T-helper 1 cell treated with Interleukin-12 subunit alpha and Interleukin-12 subunit beta and Interleukin-4 antibody, amounts not matched to agents 30 μg/mL and 1 μg/mL, for 36 hours (primary cell): ENCODE measurements around the gene ZNF280C.
"Not testable (repeated sequence)": the region's sequence is repeated elsewhere in the genome, so short reads cannot be mapped to it uniquely, and the experiment has no call there.

Experiments used
- H3K27ac Mint-ChIP-seq: one replicate; pipeline ENCODE4 v1.8.0; 2021; ENCODE audit warnings: mild to moderate bottlenecking, mixed read lengths
- H3K27me3 Mint-ChIP-seq: one replicate; pipeline ENCODE4 v1.8.0; 2021; ENCODE audit warnings: low read depth, mixed read lengths
- H3K36me3 Mint-ChIP-seq: one replicate; pipeline ENCODE4 v1.8.0; 2021; ENCODE audit warnings: low read depth, mixed read lengths
- H3K4me1 Mint-ChIP-seq: one replicate; pipeline ENCODE4 v1.8.0; 2021; ENCODE audit warnings: low read depth, mixed read lengths
- H3K4me3 Mint-ChIP-seq: one replicate; pipeline ENCODE4 v1.8.0; 2021; ENCODE audit warnings: mild to moderate bottlenecking, moderate library complexity, mixed read lengths
- H3K9me3 Mint-ChIP-seq: one replicate; pipeline ENCODE4 v1.8.0; 2021; ENCODE audit warnings: mixed read lengths

ZNF280C gene

DNA sequence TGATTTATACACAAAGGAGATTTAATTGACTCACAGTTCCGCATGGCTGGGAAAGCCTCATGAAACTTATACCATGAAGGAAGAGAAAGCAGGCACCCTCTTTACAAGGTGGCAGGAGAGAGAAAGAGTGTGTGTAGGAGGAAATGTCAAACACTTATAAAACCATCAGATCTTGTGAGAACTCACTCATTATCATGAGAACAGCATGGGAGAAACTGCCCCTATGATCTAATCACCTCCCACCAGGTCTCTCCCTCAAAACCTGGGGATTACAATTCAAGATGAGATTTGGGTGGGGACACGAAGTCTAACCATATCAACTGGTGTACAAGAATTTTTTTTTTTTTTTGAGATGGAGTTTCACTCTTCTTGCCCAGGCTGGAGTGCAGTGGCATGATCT lies 3.6 kb upstream of the ZNF280C start:
- not testable (repeated sequence) for H3K27me3 Mint-ChIP-seq, H3K36me3 Mint-ChIP-seq, H3K4me3 Mint-ChIP-seq, H3K4me1 Mint-ChIP-seq, H3K27ac Mint-ChIP-seq, H3K9me3 Mint-ChIP-seq

DNA sequence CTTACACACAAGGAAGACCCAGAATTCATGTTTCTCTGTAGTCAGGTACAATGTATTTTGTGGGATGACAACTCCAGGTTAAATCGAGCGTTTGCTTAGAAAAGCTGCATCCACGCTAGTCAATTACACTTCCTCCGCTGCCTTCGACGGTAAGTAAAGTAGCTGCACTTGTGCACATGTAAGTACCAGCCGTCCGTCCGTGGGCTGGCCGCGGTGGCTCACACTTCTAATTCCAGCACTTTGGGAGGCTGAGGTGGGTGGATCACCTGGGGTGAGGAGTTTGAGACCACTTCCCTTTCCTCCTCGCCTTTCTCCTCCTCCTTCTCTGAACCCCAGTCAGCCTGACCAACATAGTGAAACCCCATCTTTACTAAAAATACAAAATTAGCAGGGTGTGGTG lies 692 bp upstream of the ZNF280C start:
- not testable (repeated sequence) for H3K9me3 Mint-ChIP-seq, H3K4me1 Mint-ChIP-seq, H3K27ac Mint-ChIP-seq, H3K27me3 Mint-ChIP-seq, H3K4me3 Mint-ChIP-seq, H3K36me3 Mint-ChIP-seq

DNA sequence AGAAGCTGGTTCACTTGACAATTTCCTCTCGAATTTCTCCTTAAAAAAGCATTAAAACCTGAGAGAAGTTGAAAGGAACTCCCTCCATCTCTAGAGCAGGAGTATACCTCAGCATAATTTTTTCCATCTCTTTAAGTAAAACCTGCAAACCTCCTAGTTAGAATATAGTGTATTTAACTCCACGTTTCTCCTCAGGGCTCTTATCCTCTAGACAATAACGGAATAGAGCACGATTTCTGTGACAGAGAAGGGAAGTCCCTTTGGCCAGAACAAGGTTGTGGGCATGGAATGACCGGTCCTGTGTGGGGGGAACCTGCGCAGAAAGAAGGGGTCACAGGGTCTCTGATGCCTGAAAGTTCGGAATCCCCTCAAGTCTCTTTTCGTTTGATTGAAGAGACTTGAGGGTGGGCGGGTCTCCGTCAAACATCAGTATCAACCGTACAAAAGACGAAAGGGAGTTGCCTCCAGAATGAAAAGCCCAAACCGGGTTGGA lies 697 bp downstream of the ZNF280C start:
- Mint-ChIP-seq H3K27me3 (no peaks in the 10 kb centered on the region), H3K4me1 (peaks cover 10% of the 10 kb centered on the region), H3K27ac (peak overlapping the region; percentile 85), H3K9me3 (peaks cover 4% of the 10 kb centered on the region), H3K36me3 (no peaks in the 10 kb centered on the region), H3K4me3 (peak overlapping the region; percentile 90)

DNA sequence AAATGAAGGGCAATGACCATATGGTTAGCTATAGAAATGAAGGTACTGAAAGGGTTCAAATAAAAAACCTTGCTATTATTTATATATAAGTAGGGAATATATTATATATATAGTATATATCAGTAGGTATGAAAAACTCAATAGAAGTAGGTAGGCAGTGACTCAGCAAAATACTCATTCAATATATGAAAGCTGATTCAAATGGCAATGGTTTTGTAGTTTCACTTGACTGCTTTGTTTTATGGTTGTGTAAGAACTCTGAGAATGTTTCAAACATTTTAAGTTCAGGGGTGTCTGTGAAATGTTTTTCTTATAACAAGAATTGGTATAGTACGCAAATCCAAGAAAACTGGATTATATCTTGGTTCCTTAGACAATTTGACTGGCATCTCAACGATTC lies 4.1 kb downstream of the ZNF280C start:
- H3K4me3 Mint-ChIP-seq: no peak overlapping the region
- peaks cover 4% of the 10 kb centered on the region for H3K9me3 Mint-ChIP-seq
- H3K4me1 Mint-ChIP-seq: peaks cover 10% of the 10 kb centered on the region
- no peaks in the 10 kb centered on the region for H3K27me3 Mint-ChIP-seq
- H3K36me3 Mint-ChIP-seq: no peaks in the 10 kb centered on the region
- no peak overlapping the region for H3K27ac Mint-ChIP-seq

DNA sequence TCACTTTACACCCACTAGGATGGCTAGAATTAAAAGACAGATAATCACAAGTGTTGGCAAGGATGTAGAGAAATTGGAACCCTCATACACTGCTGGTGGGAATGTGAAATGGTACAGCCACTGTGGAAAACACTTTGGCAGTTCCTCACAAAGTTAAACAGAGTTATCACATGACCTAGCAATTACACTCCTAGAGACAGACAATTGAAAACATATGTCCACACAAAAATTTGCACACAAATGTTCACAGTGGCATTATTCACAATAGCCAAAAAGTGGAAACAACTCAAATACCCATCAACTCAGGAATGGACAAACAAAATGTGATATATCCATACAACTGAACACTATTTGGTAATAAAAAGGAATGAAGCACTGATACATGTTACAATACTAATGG lies 5.7 kb downstream of the ZNF280C start:
- peaks cover 2% of the 10 kb centered on the region for H3K36me3 Mint-ChIP-seq
- no peak overlapping the region for H3K27ac Mint-ChIP-seq
- no peaks in the 10 kb centered on the region for H3K9me3 Mint-ChIP-seq
- H3K27me3 Mint-ChIP-seq: no peaks in the 10 kb centered on the region
- peaks cover 10% of the 10 kb centered on the region for H3K4me1 Mint-ChIP-seq
- H3K4me3 Mint-ChIP-seq: no peak overlapping the region

DNA sequence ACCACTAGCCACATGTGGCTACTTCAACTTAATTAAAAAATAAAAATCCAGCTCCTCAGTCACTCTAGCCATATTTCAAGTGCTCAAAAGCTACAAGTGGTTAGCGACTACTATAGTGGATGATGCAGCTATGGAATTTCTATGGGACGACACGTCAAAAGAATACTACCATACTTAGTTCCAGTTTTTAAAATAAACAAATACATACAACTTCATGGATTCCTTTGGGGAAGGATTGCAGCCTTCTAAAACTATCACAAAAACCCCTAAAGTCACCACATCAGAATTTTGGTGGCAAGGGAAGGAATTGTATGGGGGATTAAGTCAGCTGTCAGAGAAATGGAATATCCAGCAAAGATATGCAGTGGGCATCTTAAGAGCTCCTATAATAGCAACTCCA lies 6.5 kb downstream of the ZNF280C start:
- Mint-ChIP-seq H3K36me3 (peaks cover 2% of the 10 kb centered on the region), H3K4me3 (no peak overlapping the region), H3K27ac (no peak overlapping the region), H3K9me3 (no peaks in the 10 kb centered on the region), H3K27me3 (no peaks in the 10 kb centered on the region), H3K4me1 (peaks cover 5% of the 10 kb centered on the region)

DNA sequence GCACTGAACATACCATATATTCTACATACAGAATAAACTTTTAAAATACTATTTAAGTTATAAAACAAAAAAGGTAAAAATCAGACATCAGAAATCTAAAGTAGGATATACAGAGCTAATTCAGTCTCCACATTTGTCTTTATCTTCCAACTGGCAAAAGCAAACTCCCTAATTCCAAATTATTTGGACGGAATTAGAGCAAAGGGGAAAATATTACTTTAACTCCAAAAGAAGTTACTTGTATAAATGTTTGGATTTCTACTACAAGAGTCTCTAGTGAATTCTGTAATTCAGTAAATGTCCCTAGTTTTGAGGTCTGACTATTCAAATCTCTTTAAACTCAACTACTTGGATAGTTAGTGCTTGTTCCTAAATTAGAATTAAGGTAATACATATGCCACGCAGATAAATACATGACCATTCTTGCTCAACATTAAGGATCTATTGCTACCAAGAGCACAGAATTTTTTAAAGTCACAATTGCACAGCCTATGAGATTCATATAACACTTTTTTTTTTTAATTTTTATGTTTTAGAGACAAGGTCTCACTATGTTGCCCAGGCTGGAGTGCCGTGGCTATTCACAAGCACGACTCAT lies 7.3 kb downstream of the ZNF280C start:
- Mint-ChIP-seq H3K36me3 (peaks cover 2% of the 10 kb centered on the region), H3K4me1 (peaks cover 5% of the 10 kb centered on the region), H3K27ac (no peak overlapping the region), H3K9me3 (no peaks in the 10 kb centered on the region), H3K4me3 (no peak overlapping the region), H3K27me3 (no peaks in the 10 kb centered on the region)

DNA sequence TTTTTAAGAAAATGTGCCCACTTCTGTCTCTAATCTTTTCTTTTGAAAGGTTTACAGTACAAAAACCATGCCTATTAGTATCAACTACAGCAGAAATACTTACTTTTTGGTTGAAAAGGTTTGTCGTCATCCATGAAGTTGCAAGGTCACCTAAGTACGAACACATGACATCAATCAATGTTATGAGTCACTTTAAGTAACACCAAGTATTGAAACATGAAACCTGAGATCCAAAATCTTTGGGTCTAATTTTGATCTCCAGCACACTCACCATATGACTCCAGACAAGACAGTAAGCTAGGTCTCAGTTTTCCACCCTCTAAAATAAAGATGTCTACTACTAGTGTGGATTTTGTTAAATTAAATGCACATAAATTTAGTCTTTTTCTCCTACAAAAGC lies 8.4 kb downstream of the ZNF280C start:
- H3K9me3 Mint-ChIP-seq: no peaks in the 10 kb centered on the region
- H3K27ac Mint-ChIP-seq: no peak overlapping the region
- no peak overlapping the region for H3K4me3 Mint-ChIP-seq
- H3K27me3 Mint-ChIP-seq: no peaks in the 10 kb centered on the region
- H3K36me3 Mint-ChIP-seq: peaks cover 2% of the 10 kb centered on the region
- H3K4me1 Mint-ChIP-seq: peaks cover 2% of the 10 kb centered on the region

DNA sequence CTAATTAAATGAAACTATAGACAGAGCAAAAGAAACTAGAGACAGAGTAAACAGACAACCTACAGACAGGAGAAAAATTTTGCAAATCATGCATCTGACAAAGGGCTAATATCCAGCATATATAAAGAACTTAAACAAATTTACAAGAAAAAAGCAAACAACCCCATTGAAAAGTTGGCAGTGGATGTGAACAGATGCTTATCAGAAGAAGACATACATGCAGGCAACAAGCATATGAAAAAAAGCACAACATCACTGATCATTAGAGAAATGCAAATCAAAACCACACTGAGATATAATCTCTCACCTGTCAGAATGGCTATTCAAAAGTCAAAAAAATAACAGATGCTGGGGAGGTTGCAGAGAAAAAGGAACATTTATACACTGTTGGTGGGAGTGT lies 14.8 kb downstream of the ZNF280C start:
- H3K27me3 Mint-ChIP-seq: no peaks in the 10 kb centered on the region
- H3K36me3 Mint-ChIP-seq: peaks cover 9% of the 10 kb centered on the region
- no peak overlapping the region for H3K4me3 Mint-ChIP-seq
- no peaks in the 10 kb centered on the region for H3K9me3 Mint-ChIP-seq
- no peak overlapping the region for H3K27ac Mint-ChIP-seq
- H3K4me1 Mint-ChIP-seq: peaks cover 11% of the 10 kb centered on the region

DNA sequence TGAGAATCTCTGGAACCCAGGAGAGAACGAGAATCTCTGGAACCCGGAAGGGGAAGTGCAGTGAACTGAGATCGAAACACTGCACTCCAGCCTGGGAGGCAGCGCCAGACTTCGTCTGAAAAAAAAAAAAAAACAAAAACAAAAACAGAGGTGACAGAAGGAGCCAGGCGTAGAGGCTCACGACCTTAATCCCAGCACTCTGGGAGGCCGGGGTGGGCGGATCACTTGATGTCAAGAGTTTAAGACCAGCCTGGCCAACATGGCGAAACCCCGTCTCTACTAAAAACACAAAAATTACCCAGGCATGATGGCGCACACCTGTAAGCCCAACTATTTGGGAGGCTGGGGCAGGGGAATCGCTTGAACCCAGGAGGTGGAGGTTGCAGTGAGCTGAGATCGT lies 17.0 kb downstream of the ZNF280C start:
- H3K27me3 Mint-ChIP-seq: no peaks in the 10 kb centered on the region
- no peak overlapping the region for H3K4me3 Mint-ChIP-seq
- H3K36me3 Mint-ChIP-seq: peaks cover 9% of the 10 kb centered on the region
- H3K27ac Mint-ChIP-seq: no peak overlapping the region
- H3K9me3 Mint-ChIP-seq: no peaks in the 10 kb centered on the region
- H3K4me1 Mint-ChIP-seq: peaks cover 11% of the 10 kb centered on the region

DNA sequence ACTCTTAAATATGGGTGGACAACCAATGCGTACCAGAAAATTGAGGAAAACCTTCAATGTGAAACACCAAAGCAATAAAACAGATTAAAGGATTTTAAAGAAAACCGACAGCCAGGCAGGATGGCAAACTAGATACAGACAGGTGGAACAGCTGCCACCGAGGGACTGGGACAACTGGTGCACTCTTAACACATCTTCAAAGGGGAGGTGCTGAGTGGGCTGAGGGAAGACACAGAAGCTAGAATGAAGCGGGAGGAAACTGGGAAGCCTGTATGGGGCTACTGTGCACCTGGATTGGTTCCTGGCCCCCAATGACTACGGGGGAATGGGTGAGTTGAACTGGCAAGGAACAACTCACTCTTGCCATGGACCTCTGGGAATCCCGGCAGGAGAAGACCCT lies 20.7 kb downstream of the ZNF280C start:
- H3K4me3 Mint-ChIP-seq: no peak overlapping the region

DNA sequence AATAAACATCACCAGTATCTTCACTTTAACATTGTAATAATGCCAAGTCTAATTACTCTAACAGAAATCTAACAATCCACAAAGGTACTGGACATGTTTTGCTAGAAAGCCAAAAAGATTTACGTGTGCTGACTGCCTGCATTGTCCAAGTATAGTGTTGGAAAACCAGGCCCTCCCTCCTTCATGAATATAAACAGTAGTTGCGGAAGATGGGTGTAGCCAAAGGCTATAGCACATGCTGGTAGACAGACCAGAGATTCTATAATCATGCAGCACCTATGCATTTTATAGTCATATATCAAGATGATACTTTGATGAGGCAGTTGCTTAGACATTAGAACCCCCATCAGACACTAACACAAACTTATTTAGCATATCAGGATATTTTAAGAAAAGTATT lies 22.6 kb downstream of the ZNF280C start:
- Mint-ChIP-seq H3K36me3 (peaks cover 8% of the 10 kb centered on the region), H3K4me3 (no peak overlapping the region), H3K4me1 (peaks cover 5% of the 10 kb centered on the region), H3K27ac (no peak overlapping the region), H3K9me3 (no peaks in the 10 kb centered on the region), H3K27me3 (no peaks in the 10 kb centered on the region)

More for the DNA sequence above, 20.7 kb downstream of the ZNF280C start:
- Mint-ChIP-seq H3K27me3 (no peaks in the 10 kb centered on the region), H3K4me1 (peaks cover 5% of the 10 kb centered on the region), H3K36me3 (peaks cover 8% of the 10 kb centered on the region), H3K9me3 (no peaks in the 10 kb centered on the region), H3K27ac (no peak overlapping the region)

DNA sequence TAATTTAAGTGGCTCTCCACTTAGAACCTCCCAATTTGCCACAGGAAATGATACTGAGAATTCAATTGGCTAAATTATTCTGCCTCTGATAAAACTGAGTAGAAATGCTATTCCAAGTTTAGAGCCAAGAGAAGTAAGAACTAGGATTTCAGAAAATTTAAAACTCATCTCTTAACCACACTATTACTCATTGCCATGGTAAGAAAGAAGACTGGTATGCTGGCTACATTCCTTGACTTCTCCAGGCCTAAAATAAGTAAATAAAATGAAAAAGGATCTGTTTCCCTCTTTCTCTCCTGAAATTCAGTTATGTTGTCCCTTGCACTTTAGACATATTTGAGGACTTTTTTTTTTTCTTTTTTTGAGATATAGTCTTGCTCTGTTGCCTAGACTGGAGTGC lies 23.3 kb downstream of the ZNF280C start:
- Mint-ChIP-seq H3K9me3 (no peaks in the 10 kb centered on the region), H3K27ac (no peak overlapping the region), H3K4me3 (no peak overlapping the region), H3K4me1 (peaks cover 5% of the 10 kb centered on the region), H3K27me3 (no peaks in the 10 kb centered on the region), H3K36me3 (peaks cover 8% of the 10 kb centered on the region)

DNA sequence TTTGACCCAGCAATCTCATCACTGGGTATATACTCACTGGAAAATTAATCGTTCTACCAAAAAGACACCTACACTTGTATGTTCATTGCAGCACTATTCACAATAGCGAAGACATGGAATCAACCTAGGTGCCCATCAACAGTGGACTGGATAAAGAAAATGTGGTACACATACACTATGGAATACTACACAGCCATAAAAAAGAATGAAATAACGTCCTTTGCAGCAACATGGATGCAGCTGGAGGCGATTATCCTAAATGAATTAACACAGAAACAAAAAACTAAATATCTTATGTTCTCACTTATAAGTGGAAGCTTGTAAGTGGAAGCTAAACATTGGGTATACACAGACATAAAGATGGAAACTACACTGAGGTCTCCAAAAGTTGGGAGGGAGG lies 37.5 kb downstream of the ZNF280C start:
- H3K4me3 Mint-ChIP-seq, H3K9me3 Mint-ChIP-seq, H3K27me3 Mint-ChIP-seq, H3K4me1 Mint-ChIP-seq, H3K36me3 Mint-ChIP-seq, H3K27ac Mint-ChIP-seq: not testable (repeated sequence)

DNA sequence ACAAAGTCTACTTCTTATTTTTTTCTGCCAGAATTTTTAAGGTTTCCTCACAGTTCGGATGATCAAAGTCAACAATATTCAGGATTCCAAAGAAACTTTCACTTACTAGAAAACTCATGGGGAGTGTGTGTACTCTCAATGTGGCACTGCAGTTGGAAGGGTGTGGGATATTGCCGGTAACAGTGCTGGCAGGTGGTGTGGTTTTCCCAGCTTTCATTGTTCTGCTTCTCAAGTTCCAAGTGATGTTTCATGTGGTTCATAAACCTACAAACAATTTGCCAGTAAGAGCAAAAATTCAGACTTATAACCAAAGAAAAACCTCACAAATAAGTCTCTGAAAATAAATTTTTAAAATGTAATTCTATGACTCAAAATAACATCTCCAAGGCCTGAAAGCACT lies 39.8 kb downstream of the ZNF280C start:
- Mint-ChIP-seq H3K4me3 (no peak overlapping the region), H3K27ac (no peak overlapping the region), H3K4me1 (no peaks in the 10 kb centered on the region), H3K9me3 (no peaks in the 10 kb centered on the region), H3K27me3 (no peaks in the 10 kb centered on the region), H3K36me3 (peaks cover 5% of the 10 kb centered on the region)

DNA sequence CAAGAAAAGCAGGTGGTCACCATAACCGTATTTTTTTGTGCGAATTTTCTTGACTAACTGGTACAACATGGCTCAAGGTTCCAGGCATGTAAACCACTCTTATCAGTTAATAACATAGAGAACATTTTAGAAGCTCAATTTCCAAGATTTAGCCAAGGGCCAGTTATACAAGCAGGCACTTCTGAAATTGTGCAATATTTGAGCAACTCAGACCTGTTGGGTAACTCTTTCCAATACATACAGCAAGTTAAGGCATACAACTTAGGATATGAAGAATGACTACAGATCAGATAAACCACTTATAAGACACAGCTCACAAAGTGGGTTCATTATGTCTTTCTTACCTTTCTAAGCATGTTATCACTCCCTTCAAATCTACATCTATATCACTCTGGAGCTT lies 43.9 kb downstream of the ZNF280C start:
- H3K4me3 Mint-ChIP-seq: no peak overlapping the region
- no peaks in the 10 kb centered on the region for H3K36me3 Mint-ChIP-seq
- H3K4me1 Mint-ChIP-seq: no peaks in the 10 kb centered on the region
- H3K27ac Mint-ChIP-seq: no peak overlapping the region
- no peaks in the 10 kb centered on the region for H3K27me3 Mint-ChIP-seq
- no peaks in the 10 kb centered on the region for H3K9me3 Mint-ChIP-seq
